ENCODE data around the gene GDF15. TPM values are rescaled to one million over a fixed set of nuclear protein-coding genes. Genes with fewer than 3 reads are reported as not detected.
A peak's percentile ranks its signal among the peaks of the same experiment; 100 is the strongest.
"Not testable (repeated sequence)": the region's sequence is repeated elsewhere in the genome, so short reads cannot be mapped to it uniquely, and the experiment has no call there.

GDF15 gene
- total RNA-seq, 2 donors from 2014 or later, result 1.1 to 2.7 TPM

DNA sequence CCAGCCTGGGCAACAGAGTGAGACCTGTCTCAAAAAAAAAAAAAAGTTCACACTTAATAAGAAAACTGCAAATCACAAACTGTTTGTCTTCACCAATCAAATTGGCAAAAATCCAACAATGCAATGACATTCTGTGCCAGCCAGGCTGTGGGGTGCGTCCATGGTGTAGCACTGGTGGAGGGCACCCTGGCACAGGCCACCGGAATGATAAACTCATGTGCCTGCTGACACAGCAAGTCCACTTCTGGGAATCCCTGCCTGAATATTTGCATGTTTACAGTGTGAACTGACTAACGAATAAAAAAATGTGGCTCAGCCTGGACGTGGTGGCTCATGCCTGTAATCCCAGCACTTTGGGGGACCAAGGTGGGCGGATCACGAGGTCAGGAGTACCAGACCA lies 13.1 kb downstream of the GDF15 start:
- H3K27ac ChIP-seq, result no peak overlapping the region
- no peaks in the 10 kb centered on the region for H3K36me3 ChIP-seq
- H3K27me3 ChIP-seq, result no peaks in the 10 kb centered on the region
- H3K4me1 ChIP-seq, result peaks cover 0 to 10% of the 10 kb centered on the region in 2 donors
- no peak overlapping the region for H3K4me3 ChIP-seq
- H3K9me3 ChIP-seq, result no peaks in the 10 kb centered on the region
- DNase-seq (ENCODE audit: low spot score), result no peak
- TF ChIP-seq, protein P1, sequence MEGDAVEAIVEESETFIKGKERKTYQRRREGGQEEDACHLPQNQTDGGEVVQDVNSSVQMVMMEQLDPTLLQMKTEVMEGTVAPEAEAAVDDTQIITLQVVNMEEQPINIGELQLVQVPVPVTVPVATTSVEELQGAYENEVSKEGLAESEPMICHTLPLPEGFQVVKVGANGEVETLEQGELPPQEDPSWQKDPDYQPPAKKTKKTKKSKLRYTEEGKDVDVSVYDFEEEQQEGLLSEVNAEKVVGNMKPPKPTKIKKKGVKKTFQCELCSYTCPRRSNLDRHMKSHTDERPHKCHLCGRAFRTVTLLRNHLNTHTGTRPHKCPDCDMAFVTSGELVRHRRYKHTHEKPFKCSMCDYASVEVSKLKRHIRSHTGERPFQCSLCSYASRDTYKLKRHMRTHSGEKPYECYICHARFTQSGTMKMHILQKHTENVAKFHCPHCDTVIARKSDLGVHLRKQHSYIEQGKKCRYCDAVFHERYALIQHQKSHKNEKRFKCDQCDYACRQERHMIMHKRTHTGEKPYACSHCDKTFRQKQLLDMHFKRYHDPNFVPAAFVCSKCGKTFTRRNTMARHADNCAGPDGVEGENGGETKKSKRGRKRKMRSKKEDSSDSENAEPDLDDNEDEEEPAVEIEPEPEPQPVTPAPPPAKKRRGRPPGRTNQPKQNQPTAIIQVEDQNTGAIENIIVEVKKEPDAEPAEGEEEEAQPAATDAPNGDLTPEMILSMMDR (IDR thresholded peaks at IDR 0.05), result no peak

DNA sequence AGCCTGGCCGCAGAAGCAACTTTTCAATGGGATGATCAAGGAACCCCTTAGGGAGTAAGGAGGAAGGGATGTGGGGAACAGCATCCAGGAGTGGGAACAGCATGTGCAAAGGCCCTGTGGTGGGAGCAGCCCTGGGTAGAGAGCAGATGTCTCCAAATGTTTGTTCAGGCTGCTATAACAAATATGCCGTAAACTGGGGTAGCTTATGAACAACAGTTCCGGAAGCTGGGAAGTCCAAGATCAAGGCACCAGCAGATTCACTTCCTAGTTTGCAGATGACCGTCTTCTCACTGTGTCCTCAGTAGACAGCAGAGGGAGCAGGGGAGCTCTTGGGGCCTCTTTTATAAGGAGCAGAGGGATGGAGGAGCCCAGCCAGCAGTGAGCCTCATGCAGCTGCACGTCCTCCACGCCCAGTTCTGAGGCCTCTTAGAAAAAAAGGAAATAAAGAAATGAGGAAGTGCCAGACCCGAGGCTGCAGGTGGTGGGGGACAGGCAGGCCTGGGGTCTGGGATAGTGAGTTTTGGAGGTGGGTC lies 15.7 kb downstream of the GDF15 start:
- Histone ChIP-seq H3K4me1 (peaks cover 0 to 10% of the 10 kb centered on the region in 2 donors), H3K9me3 (no peaks in the 10 kb centered on the region), H3K36me3 (no peaks in the 10 kb centered on the region), H3K27me3 (no peaks in the 10 kb centered on the region), H3K4me3 (no peak overlapping the region), H3K27ac (peak overlapping the region in 1 of 2 donors; percentile 39)
- no peak for DNase-seq (ENCODE audit: low spot score)
- TF ChIP-seq, protein P1 (IDR thresholded peaks at IDR 0.05), result peak in 1 of 2 donors; percentile 34

DNA sequence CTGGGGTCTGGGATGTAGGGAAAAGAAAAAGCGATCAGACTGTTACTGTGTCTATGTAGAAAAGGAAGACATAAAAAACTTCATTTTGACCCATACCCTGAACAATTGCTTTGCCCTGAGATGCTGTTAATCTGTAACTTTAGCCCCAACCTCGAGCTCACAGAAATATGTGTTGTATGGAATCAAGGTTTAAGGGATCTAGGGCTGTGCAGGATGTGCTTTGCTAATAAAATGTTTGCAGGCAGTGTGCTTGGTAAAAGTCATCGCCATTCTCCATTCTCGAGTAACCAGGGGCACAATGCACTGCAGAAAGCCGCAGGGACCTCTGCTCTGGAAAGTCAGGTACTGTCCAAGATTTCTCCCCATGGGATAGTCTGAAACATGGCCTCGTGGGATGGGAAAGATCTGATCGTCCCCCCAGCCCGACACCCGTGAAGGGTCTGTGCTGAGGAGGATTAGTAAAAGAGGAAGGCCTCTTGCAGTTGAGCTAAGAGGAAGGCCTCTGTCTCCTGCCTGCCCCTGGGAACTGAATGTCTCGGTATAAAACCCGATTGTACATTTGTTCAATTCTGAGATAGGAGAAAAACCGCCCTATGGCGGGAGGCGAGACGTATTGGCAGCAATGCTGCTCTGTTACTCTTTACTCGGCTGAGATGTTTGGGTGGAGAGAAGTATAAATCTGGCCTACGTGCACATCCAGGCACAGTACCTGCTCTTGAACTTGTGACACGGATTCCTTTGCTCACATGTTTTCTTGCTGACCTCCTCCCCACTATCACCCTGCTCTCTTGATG lies 16.7 kb downstream of the GDF15 start:
- not testable (repeated sequence) for H3K36me3 ChIP-seq; H3K27me3 ChIP-seq; H3K9me3 ChIP-seq; H3K4me3 ChIP-seq; DNase-seq (ENCODE audit: low spot score); H3K4me1 ChIP-seq
- H3K27ac ChIP-seq, result peak overlapping the region in 1 of 2 donors; percentile 39

DNA sequence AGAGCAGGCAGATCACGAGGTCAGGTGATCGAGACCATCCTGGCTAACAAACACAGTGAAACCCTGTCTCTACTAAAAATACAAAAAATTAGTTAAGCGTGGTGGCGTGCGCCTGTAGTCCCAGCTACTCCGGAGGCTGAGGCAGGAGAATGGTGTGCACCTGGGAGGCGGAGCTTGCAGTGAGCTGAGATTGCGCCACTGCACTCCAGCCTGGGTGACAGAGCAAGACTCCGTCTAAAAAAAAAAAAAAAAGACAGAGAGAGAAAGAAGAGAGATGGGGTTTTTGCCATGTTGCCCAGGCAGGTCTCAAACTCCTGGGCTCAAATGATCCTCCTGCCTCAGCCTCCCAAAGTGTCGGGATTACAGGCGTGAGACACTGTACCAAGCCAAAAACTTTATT lies 19.8 kb downstream of the GDF15 start:
- H3K4me3 ChIP-seq; DNase-seq (ENCODE audit: low spot score); H3K27me3 ChIP-seq; H3K36me3 ChIP-seq; H3K4me1 ChIP-seq; H3K9me3 ChIP-seq; H3K27ac ChIP-seq: not testable (repeated sequence)

DNA sequence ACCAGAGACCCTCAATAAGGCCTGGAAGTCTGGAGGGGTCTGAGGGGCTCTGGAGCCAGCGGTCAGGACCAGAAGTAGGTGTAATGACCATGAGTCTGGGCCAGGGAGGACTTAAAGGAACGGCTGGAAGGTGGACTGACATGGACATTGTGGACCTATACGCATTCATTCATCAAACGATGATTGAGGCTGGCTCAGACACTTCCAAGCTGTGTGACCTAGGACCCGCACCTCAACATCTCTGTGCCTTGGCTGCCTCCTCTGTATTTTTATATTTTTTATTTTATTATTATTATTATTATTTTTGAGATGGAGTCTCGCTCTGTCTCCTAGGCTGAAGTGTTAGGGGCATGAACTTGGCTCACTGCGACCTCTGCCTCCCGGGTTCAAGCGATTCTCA lies 20.8 kb downstream of the GDF15 start:
- Histone ChIP-seq H3K27ac (no peak overlapping the region), H3K4me1 (peaks cover 0 to 4% of the 10 kb centered on the region in 2 donors), H3K4me3 (no peak overlapping the region), H3K36me3 (no peaks in the 10 kb centered on the region), H3K9me3 (no peaks in the 10 kb centered on the region), H3K27me3 (no peaks in the 10 kb centered on the region)
- DNase-seq (ENCODE audit: low spot score), result no peak
- TF ChIP-seq, protein P1 (IDR thresholded peaks at IDR 0.05), result no peak

DNA sequence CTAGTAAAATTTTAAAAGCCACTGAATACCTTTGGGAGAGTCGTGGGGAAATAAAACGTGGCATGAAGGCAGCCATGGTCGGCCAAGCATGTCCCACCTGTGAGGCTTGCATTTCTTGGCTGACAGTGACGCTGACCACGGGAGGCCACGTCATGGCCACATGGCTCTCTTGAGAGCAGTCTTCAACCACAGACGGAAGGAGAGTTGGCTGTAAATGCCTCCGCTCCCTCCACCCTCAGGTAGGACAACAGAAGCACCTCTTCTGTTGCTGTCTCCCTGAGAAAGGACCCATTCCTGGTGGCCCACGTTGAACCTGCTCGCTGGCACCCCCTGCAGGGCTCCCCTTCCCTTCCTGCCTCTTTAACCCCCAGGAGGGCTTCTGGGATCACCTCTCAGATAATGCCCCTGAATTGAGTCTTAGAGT lies 22.1 kb downstream of the GDF15 start:
- TF ChIP-seq, protein P1 (IDR thresholded peaks at IDR 0.05), result peak in 1 of 2 donors; percentile 40
- no peak overlapping the region for H3K27ac ChIP-seq
- no peaks in the 10 kb centered on the region for H3K27me3 ChIP-seq
- H3K36me3 ChIP-seq, result no peaks in the 10 kb centered on the region
- H3K4me3 ChIP-seq, result no peak overlapping the region
- no peaks in the 10 kb centered on the region for H3K9me3 ChIP-seq
- DNase-seq (ENCODE audit: low spot score), result no peak
- no peaks in the 10 kb centered on the region for H3K4me1 ChIP-seq
